COLO668 (cell line): ENCODE data around the gene TIGD6.
"Not testable (repeated sequence)": the region's sequence is repeated elsewhere in the genome, so short reads cannot be mapped to it uniquely, and the experiment has no call there.

ENCODE experiments used
- DNase-seq: peaks from one replicate; lab custom pipeline; 2025; ENCODE audit not compliant: unreplicated experiment; lab: John Stamatoyannopoulos, UW

TIGD6 gene

GRCh38 chr5:149943177-149943949 lies 57.1 kb downstream of the TIGD6 start:
- DNase-seq = not testable (repeated sequence)
